ENCODE data around the gene PROSER2.

- no peak for TF ChIP-seq CTCF (IDR thresholded peaks at IDR 0.05; ENCODE audit: low read depth, low read length)
- TF ChIP-seq EZH2phosphoT487 (IDR thresholded peaks at IDR 0.05; ENCODE audit: low read depth): no peak
These were observed 63.0 kb downstream of the PROSER2 start for GRCh38 chr10:11886138-11886474.

Data from OCI-LY3 (cell line).